ENCODE results near the gene ZNF57. TPM values are rescaled to one million over a fixed set of nuclear protein-coding genes. Genes with fewer than 3 reads are reported as not detected.

The ZNF57 gene
- total and polyA plus RNA-seq, 2 of the 13 experiments (the other 11 are each of a cell fraction or from before 2014, with no cell fraction given), result 6.6 to 17.5 TPM

DNA sequence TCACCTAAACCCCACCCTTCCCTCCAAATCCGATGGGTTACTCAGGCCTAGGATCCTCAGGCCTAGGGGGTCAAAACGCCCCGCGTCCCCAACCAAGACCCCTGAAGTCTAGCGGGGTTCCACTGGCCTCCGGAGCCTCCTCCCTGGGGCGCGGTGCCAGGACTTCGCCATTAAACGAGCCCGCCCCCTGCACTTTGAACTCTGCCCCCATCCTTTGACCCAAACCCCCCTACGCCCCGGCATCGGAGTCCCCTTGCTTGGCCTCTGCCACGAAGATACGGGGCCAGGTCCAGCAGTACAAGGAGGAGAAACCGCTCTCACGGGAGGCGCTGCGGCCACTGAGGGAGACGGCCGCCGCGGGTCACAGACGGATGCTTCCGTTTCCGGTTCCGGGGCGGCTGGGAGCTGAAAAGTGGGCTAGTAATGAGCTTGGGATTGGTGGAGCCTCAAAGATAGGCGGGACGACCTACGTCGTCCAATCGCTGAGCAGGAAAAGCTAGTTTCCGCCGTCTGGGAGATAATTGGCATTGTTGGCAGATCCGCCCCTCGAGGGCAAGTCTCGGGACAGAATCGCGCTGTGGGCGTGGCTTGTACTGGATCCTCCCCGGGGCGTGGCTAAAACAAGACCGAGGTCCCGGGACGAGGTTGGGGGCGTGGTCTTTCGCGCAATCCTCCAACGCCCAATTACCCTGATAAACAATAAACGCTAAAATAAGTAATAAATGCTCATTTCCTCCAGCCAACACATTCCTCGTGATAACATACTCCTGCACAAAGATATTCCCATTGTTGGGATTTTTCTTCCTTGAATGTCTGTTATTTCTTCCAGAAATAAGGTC, 49.8 kb downstream of the ZNF57 start (continued):
- TF ChIP-seq SOX6 (IDR thresholded peaks at IDR 0.05) (no peak), SOX6 (CRISPR knock-in tag; IDR thresholded peaks at IDR 0.05) (peak; percentile 76), RFXAP (CRISPR knock-in tag; IDR thresholded peaks at IDR 0.05; ENCODE audit: borderline replicate concordance) (peak; percentile 56; the same call in 1 of the 2 replicates), FOSL2 (CRISPR knock-in tag; IDR thresholded peaks at IDR 0.05) (no peak; the same call in 1 of the 2 replicates), SMAD9 (CRISPR knock-in tag; IDR thresholded peaks at IDR 0.05) (no peak), ZNF850 (CRISPR knock-in tag; conservative IDR thresholded peaks at IDR 0.05) (no peak), ZFP90 (CRISPR knock-in tag; IDR thresholded peaks at IDR 0.05; ENCODE audit: borderline replicate concordance) (peak; percentile 81), ELF1 (CRISPR knock-in tag; IDR thresholded peaks at IDR 0.05) (peak; percentile 87), SPEN (CRISPR knock-in tag; IDR thresholded peaks at IDR 0.05; ENCODE audit: low read depth) (peak; percentile 81), ZSCAN31 (CRISPR knock-in tag; IDR thresholded peaks at IDR 0.05; ENCODE audit: low read depth) (peak; percentile 55; the same call in 1 of the 2 replicates), PHB2 (IDR thresholded peaks at IDR 0.05; ENCODE audit: partially characterized antibody) (no peak), ZFY (CRISPR knock-in tag; IDR thresholded peaks at IDR 0.05) (peak; percentile 80), FOXC1 (CRISPR knock-in tag; IDR thresholded peaks at IDR 0.05; ENCODE audit: borderline replicate concordance) (peak; percentile 54; the same call in 1 of the 2 replicates), ZNF354B (CRISPR knock-in tag; IDR thresholded peaks at IDR 0.05) (0 out of 2 replicates have a peak, but pooled peaks have one; percentile 65), NRL (CRISPR knock-in tag; IDR thresholded peaks at IDR 0.05; ENCODE audit: borderline replicate concordance) (peak; percentile 92), ZNF775 (CRISPR knock-in tag; IDR thresholded peaks at IDR 0.05; ENCODE audit: borderline replicate concordance) (no peak)
- TF ChIP-seq, protein P1, sequence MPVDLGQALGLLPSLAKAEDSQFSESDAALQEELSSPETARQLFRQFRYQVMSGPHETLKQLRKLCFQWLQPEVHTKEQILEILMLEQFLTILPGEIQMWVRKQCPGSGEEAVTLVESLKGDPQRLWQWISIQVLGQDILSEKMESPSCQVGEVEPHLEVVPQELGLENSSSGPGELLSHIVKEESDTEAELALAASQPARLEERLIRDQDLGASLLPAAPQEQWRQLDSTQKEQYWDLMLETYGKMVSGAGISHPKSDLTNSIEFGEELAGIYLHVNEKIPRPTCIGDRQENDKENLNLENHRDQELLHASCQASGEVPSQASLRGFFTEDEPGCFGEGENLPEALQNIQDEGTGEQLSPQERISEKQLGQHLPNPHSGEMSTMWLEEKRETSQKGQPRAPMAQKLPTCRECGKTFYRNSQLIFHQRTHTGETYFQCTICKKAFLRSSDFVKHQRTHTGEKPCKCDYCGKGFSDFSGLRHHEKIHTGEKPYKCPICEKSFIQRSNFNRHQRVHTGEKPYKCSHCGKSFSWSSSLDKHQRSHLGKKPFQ (CRISPR knock-in tag; IDR thresholded peaks at IDR 0.05; ENCODE audit: insufficient replicate concordance), result peak; percentile 51
- TF ChIP-seq, protein P2, sequence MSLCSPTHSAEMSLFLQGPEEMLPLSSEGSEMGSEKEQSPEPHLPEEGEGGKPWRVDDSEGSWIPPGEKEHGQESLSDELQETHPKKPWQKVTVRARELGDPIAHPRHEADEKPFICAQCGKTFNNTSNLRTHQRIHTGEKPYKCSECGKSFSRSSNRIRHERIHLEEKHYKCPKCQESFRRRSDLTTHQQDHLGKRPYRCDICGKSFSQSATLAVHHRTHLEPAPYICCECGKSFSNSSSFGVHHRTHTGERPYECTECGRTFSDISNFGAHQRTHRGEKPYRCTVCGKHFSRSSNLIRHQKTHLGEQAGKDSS (CRISPR knock-in tag; IDR thresholded peaks at IDR 0.05; ENCODE audit: borderline replicate concordance, low read depth), result 0 out of 2 replicates have a peak, but pooled peaks have one; percentile 39
- TF ChIP-seq, protein P3, sequence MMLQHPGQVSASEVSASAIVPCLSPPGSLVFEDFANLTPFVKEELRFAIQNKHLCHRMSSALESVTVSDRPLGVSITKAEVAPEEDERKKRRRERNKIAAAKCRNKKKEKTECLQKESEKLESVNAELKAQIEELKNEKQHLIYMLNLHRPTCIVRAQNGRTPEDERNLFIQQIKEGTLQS (CRISPR knock-in tag; IDR thresholded peaks at IDR 0.05), result peak; percentile 5; the same call in 1 of the 2 replicates
- TF ChIP-seq, protein P4, sequence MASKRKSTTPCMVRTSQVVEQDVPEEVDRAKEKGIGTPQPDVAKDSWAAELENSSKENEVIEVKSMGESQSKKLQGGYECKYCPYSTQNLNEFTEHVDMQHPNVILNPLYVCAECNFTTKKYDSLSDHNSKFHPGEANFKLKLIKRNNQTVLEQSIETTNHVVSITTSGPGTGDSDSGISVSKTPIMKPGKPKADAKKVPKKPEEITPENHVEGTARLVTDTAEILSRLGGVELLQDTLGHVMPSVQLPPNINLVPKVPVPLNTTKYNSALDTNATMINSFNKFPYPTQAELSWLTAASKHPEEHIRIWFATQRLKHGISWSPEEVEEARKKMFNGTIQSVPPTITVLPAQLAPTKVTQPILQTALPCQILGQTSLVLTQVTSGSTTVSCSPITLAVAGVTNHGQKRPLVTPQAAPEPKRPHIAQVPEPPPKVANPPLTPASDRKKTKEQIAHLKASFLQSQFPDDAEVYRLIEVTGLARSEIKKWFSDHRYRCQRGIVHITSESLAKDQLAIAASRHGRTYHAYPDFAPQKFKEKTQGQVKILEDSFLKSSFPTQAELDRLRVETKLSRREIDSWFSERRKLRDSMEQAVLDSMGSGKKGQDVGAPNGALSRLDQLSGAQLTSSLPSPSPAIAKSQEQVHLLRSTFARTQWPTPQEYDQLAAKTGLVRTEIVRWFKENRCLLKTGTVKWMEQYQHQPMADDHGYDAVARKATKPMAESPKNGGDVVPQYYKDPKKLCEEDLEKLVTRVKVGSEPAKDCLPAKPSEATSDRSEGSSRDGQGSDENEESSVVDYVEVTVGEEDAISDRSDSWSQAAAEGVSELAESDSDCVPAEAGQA (IDR thresholded peaks at IDR 0.05; ENCODE audit: low read depth), result peak; percentile 75
- TF ChIP-seq, protein P4 (CRISPR knock-in tag; IDR thresholded peaks at IDR 0.05; ENCODE audit: borderline replicate concordance), result 0 out of 2 replicates have a peak, but pooled peaks have one; percentile 32
